Measurements from ENCODE around the gene CNN3.

GRCh38 chr1:94951509-94952208 lies 24.7 kb upstream of the CNN3 start:
- no peak for TF ChIP-seq CTCF (IDR thresholded peaks at IDR 0.05)
- no peak for TF ChIP-seq EZH2 (IDR thresholded peaks at IDR 0.05; ENCODE audit: borderline replicate concordance, insufficient read depth, low read depth, low read length, poor library complexity, severe bottlenecking)

All from B cell (primary cell).